SK-N-SH treated with all-trans-retinoic acid at 6 μM for 48 hours (cell line): Measurements from ENCODE around the gene FHIT.

Experiments used
- ATAC-seq: fragments of 200-7000 bp; cut with Tn5 transposase; 3 replicates; pipeline ENCODE4 v1.9.1; 2020; ENCODE audit warnings: mild to moderate bottlenecking, moderate library complexity
- ARNTL ChIP-seq: fragments of 450-650 bp; formaldehyde crosslinking; IDR thresholded peaks from 2 replicates; pipeline ENCODE4 v1.5.0; 2020; ENCODE audit warnings: low read depth, mild to moderate bottlenecking, moderate library complexity, borderline replicate concordance
- BACH2 ChIP-seq: fragments of 250-450 bp; sonication (Bioruptor Pico); IDR thresholded peaks from 2 replicates; pipeline ENCODE4 v1.9.0; 2021; ENCODE audit warnings: mild to moderate bottlenecking, borderline replicate concordance
- CSDC2 ChIP-seq: fragments of 250-450 bp; sonication (Bioruptor Pico); IDR thresholded peaks from 2 replicates; pipeline ENCODE4 v1.5.0; 2020; ENCODE audit warnings: mild to moderate bottlenecking, moderate library complexity
- ESRRG ChIP-seq: fragments of 250-450 bp; sonication (Bioruptor Pico); IDR thresholded peaks from 2 replicates; pipeline ENCODE4 v1.6.1; 2021; ENCODE audit warnings: mild to moderate bottlenecking
- ISL1 ChIP-seq: fragments of 250-450 bp; sonication (Bioruptor Pico); IDR thresholded peaks from 2 replicates; pipeline ENCODE4 v2.1.2; 2022; ENCODE audit warnings: mild to moderate bottlenecking, moderate library complexity
- OSR1 ChIP-seq: fragments of 250-450 bp; sonication (Bioruptor Pico); IDR thresholded peaks from 2 replicates; pipeline ENCODE4 v1.8.0; 2022; ENCODE audit warnings: moderate library complexity, mild to moderate bottlenecking, inconsistent platforms
- PATZ1 ChIP-seq: fragments of 250-450 bp; sonication (Bioruptor Pico); IDR thresholded peaks from 2 replicates; pipeline ENCODE4 v1.8.0; 2020; ENCODE audit warnings: mild to moderate bottlenecking, moderate library complexity, borderline replicate concordance
- POU6F1 ChIP-seq: fragments of 250-450 bp; sonication (Bioruptor Pico); IDR thresholded peaks from 2 replicates; pipeline ENCODE4 v1.8.0; 2021; ENCODE audit warnings: low read depth, mild to moderate bottlenecking, moderate library complexity, borderline replicate concordance
- PPARA ChIP-seq: fragments of 250-450 bp; sonication (Bioruptor Pico); IDR thresholded peaks from 2 replicates; pipeline ENCODE4 v1.5.0; 2020; ENCODE audit warnings: mild to moderate bottlenecking, borderline replicate concordance
- RARB ChIP-seq: fragments of 250-450 bp; sonication (Bioruptor Pico); IDR thresholded peaks from 2 replicates; pipeline ENCODE4 v1.8.0; 2021; ENCODE audit warnings: mild to moderate bottlenecking, moderate library complexity
- SNAI2 ChIP-seq: fragments of 250-450 bp; sonication (Bioruptor Pico); IDR thresholded peaks from 2 replicates; pipeline ENCODE4 v1.5.0; 2020; ENCODE audit warnings: mild to moderate bottlenecking, moderate library complexity
- TCF4 ChIP-seq: fragments of 250-450 bp; sonication (Bioruptor Pico); IDR thresholded peaks from 2 replicates; pipeline ENCODE4 v1.8.0; 2021; ENCODE audit warnings: mild to moderate bottlenecking, moderate library complexity, borderline replicate concordance
- TOX ChIP-seq: fragments of 250-450 bp; sonication (Bioruptor Pico); IDR thresholded peaks from 2 replicates; pipeline ENCODE4 v1.8.0; 2021; ENCODE audit warnings: mild to moderate bottlenecking, moderate library complexity, borderline replicate concordance
- ZC3H10 ChIP-seq: fragments of 250-450 bp; sonication (Bioruptor Pico); IDR thresholded peaks from 2 replicates; pipeline ENCODE4 v1.5.1; 2021; ENCODE audit warnings: mild to moderate bottlenecking, moderate library complexity
- ZFP3 ChIP-seq: fragments of 250-450 bp; sonication (Bioruptor Pico); IDR thresholded peaks from 2 replicates; pipeline ENCODE4 v1.5.0; 2020; ENCODE audit warnings: mild to moderate bottlenecking, moderate library complexity
- ZFP30 ChIP-seq: fragments of 450-650 bp; formaldehyde crosslinking; IDR thresholded peaks from 2 replicates; pipeline ENCODE4 v1.5.0; 2022; ENCODE audit warnings: mild to moderate bottlenecking, moderate library complexity
- ZNF565 ChIP-seq: fragments of 450-650 bp; formaldehyde crosslinking; conservative IDR thresholded peaks from 2 replicates; pipeline ENCODE4 v1.5.0; 2020; ENCODE audit warnings: low read depth, mild to moderate bottlenecking, moderate library complexity
- ZNF70 ChIP-seq: fragments of 450-650 bp; formaldehyde crosslinking; IDR thresholded peaks from 2 replicates; pipeline ENCODE4 v1.5.0; 2020; ENCODE audit warnings: mild to moderate bottlenecking, moderate library complexity
- ZNF8 ChIP-seq: fragments of 450-650 bp; formaldehyde crosslinking; IDR thresholded peaks from 2 replicates; pipeline ENCODE4 v1.5.0; 2020; ENCODE audit warnings: mild to moderate bottlenecking, moderate library complexity
- TF ChIP-seq, protein P1 (sequence below): fragments of 250-450 bp; sonication (Bioruptor Pico); IDR thresholded peaks from 2 replicates; pipeline ENCODE4 v1.5.1; 2020; ENCODE audit warnings: low read depth, mild to moderate bottlenecking, moderate library complexity
- TF ChIP-seq, protein P2 (sequence below): fragments of 250-450 bp; sonication (Bioruptor Pico); IDR thresholded peaks from 2 replicates; pipeline ENCODE4 v1.5.1; 2021; ENCODE audit warnings: mild to moderate bottlenecking, moderate library complexity

The FHIT gene

DNA sequence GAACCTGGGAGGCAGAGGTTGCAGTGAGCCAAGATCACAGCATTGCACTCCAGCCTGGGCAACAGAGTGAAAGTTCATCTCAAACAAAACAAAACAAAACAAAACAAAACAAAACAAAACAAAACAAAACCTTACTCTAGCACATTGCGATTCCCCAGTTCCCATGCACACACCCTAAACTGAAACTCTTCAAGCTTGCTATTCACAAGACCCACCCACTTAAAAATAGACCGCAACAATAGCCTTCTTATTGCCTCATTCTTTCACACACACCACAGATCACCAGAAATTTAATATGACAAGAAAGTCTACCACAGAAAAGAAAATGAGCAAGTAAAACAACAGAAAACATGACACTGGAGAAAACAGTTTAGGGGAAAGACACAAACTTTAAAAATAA, 598.4 kb downstream of the FHIT start:
- no peak for ATAC-seq
- TF ChIP-seq, protein P1, sequence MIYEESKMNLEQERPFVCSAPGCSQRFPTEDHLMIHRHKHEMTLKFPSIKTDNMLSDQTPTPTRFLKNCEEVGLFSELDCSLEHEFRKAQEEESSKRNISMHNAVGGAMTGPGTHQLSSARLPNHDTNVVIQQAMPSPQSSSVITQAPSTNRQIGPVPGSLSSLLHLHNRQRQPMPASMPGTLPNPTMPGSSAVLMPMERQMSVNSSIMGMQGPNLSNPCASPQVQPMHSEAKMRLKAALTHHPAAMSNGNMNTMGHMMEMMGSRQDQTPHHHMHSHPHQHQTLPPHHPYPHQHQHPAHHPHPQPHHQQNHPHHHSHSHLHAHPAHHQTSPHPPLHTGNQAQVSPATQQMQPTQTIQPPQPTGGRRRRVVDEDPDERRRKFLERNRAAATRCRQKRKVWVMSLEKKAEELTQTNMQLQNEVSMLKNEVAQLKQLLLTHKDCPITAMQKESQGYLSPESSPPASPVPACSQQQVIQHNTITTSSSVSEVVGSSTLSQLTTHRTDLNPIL (CRISPR knock-in tag) = no peak
- TF ChIP-seq TOX (CRISPR knock-in tag) (no peak), CSDC2 (no peak), SNAI2 (CRISPR knock-in tag) (no peak), RARB (no peak), PPARA (CRISPR knock-in tag) (no peak), ZC3H10 (CRISPR knock-in tag) (no peak), ESRRG (CRISPR knock-in tag) (no peak), ISL1 (CRISPR knock-in tag) (no peak), POU6F1 (no peak), TCF4 (CRISPR knock-in tag) (no peak), ARNTL (CRISPR knock-in tag) (no peak), BACH2 (no peak), ZFP30 (no peak), ZNF565 (CRISPR knock-in tag) (no peak), ZNF70 (CRISPR knock-in tag) (no peak)
- TF ChIP-seq, protein P2, sequence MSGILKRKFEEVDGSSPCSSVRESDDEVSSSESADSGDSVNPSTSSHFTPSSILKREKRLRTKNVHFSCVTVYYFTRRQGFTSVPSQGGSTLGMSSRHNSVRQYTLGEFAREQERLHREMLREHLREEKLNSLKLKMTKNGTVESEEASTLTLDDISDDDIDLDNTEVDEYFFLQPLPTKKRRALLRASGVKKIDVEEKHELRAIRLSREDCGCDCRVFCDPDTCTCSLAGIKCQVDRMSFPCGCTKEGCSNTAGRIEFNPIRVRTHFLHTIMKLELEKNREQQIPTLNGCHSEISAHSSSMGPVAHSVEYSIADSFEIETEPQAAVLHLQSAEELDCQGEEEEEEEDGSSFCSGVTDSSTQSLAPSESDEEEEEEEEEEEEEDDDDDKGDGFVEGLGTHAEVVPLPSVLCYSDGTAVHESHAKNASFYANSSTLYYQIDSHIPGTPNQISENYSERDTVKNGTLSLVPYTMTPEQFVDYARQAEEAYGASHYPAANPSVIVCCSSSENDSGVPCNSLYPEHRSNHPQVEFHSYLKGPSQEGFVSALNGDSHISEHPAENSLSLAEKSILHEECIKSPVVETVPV = no peak

- no peak for TF ChIP-seq ZFP3 (CRISPR knock-in tag)
- no peak for TF ChIP-seq ARNTL (CRISPR knock-in tag)
- no peak for TF ChIP-seq ZNF565 (CRISPR knock-in tag)
- no peak for TF ChIP-seq OSR1 (CRISPR knock-in tag)
- no peak for TF ChIP-seq BACH2
- no peak for TF ChIP-seq CSDC2
- no peak for TF ChIP-seq ESRRG (CRISPR knock-in tag)
- no peak for TF ChIP-seq ISL1 (CRISPR knock-in tag)
- TF ChIP-seq POU6F1 = no peak
- TF ChIP-seq ZFP30 = no peak
- no peak for TF ChIP-seq TOX (CRISPR knock-in tag)
- TF ChIP-seq PATZ1 (CRISPR knock-in tag) = no peak
- TF ChIP-seq ZNF8 (CRISPR knock-in tag) = no peak
- TF ChIP-seq ZNF70 (CRISPR knock-in tag) = no peak
- ATAC-seq = no peak
These were observed 599.5 kb downstream of the FHIT start for GRCh38 chr3:60651799-60652198.

DNA sequence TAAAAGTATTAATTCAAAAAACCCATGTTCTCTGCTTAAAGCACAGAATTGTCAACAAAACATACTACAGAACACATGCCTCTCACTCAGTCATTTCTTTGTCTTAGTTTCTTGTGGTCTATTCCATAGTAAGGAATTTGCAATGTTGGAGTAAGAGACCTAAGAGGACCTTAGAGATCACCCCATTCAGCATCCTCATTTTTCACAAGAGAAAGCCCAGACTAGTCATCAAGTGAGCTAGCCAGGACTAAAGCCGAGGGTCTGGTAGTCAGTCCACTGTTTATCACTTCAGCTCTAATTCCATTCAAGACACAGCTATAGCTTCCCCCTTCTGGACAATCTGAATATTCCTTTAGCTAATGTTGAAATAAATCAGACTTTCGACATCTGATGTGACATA, 601.1 kb downstream of the FHIT start:
- ATAC-seq = no peak

More for the DNA sequence above, 601.1 kb downstream of the FHIT start:
- no peak for TF ChIP-seq ZFP3 (CRISPR knock-in tag)
- TF ChIP-seq PATZ1 (CRISPR knock-in tag) = no peak
- no peak for TF ChIP-seq TOX (CRISPR knock-in tag)
- no peak for TF ChIP-seq TCF4 (CRISPR knock-in tag)
